KMS-11 (cell line): ENCODE data around the gene CD38.

ENCODE experiments used
- H2AFZ ChIP-seq: fragments of 200-600 bp; sonication (generic); 2 replicates; pipeline ENCODE4 v1.6.1; 2016; ENCODE audit warnings: antibody characterized with exemption, mixed run types, low read depth
- H3K27ac ChIP-seq: fragments of 200-600 bp; sonication (generic); 2 replicates; pipeline ENCODE4 v1.6.1; 2016; ENCODE audit warnings: mild to moderate bottlenecking, mixed run types
- H3K27me3 ChIP-seq: fragments of 200-600 bp; sonication (generic); 2 replicates; pipeline ENCODE4 v1.6.1; 2017; ENCODE audit warnings: mild to moderate bottlenecking, low read depth, mixed run types, moderate library complexity; ENCODE audit not compliant: insufficient read depth
- H3K36me3 ChIP-seq: fragments of 200-600 bp; sonication (generic); 2 replicates; pipeline ENCODE4 v1.6.1; 2017; ENCODE audit warnings: mild to moderate bottlenecking, mixed run types; ENCODE audit not compliant: insufficient read depth
- H3K4me1 ChIP-seq: fragments of 200-600 bp; sonication (generic); 2 replicates; pipeline ENCODE4 v1.6.1; 2016; ENCODE audit warnings: mild to moderate bottlenecking, low read depth, mixed run types; ENCODE audit not compliant: poor library complexity, severe bottlenecking
- H3K4me2 ChIP-seq: fragments of 200-600 bp; sonication (generic); 2 replicates; pipeline ENCODE4 v1.7.0; 2016; ENCODE audit warnings: mild to moderate bottlenecking, mixed run types
- H3K4me3 ChIP-seq: fragments of 200-600 bp; sonication (generic); IDR thresholded peaks from 2 replicates; pipeline ENCODE4 v1.6.1; 2017; ENCODE audit warnings: low read depth, low read length, mixed read lengths; ENCODE audit not compliant: insufficient read depth
- H3K79me2 ChIP-seq: fragments of 200-600 bp; sonication (generic); 2 replicates; pipeline ENCODE4 v1.6.1; 2016; ENCODE audit warnings: low read depth, mixed run types; ENCODE audit not compliant: insufficient read depth
- H3K9ac ChIP-seq: fragments of 200-600 bp; sonication (generic); 2 replicates; pipeline ENCODE4 v1.6.1; 2016; ENCODE audit warnings: mild to moderate bottlenecking, mixed run types
- H4K20me1 ChIP-seq: fragments of 200-600 bp; sonication (generic); 2 replicates; pipeline ENCODE4 v1.6.1; 2016; ENCODE audit warnings: mild to moderate bottlenecking, mixed run types; ENCODE audit not compliant: insufficient read depth
- TF ChIP-seq, protein P1 (sequence below): fragments of 200-600 bp; sonication (generic); conservative IDR thresholded peaks from 2 replicates; pipeline ENCODE4 v1.6.1; 2017; ENCODE audit warnings: low read depth, mild to moderate bottlenecking, antibody characterized with exemption, low read length, moderate library complexity, mixed read lengths

CD38 gene

DNA sequence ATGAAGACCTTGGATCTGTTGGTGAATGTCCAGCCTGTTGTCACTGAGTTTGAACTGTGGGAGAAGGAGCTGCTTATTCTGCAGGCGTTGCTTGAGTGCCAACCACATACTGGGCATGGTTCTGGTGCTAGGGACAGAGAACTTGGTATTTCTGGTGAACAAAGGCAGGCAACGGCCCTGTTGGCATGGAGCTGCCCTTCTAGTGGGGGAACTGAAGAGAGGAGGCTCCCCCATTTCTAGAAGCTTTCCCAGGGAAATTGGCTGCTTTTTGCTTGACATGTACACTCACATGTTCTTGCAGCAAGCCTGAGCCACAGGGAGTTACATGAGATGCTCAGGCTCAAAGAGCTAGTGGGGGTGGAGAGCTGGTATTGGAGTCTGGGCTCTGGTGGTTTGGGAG is 8.9 kb upstream of the CD38 start:
- Histone ChIP-seq H3K27me3 (no peaks in the 10 kb centered on the region), H2AFZ (no peak overlapping the region)

DNA sequence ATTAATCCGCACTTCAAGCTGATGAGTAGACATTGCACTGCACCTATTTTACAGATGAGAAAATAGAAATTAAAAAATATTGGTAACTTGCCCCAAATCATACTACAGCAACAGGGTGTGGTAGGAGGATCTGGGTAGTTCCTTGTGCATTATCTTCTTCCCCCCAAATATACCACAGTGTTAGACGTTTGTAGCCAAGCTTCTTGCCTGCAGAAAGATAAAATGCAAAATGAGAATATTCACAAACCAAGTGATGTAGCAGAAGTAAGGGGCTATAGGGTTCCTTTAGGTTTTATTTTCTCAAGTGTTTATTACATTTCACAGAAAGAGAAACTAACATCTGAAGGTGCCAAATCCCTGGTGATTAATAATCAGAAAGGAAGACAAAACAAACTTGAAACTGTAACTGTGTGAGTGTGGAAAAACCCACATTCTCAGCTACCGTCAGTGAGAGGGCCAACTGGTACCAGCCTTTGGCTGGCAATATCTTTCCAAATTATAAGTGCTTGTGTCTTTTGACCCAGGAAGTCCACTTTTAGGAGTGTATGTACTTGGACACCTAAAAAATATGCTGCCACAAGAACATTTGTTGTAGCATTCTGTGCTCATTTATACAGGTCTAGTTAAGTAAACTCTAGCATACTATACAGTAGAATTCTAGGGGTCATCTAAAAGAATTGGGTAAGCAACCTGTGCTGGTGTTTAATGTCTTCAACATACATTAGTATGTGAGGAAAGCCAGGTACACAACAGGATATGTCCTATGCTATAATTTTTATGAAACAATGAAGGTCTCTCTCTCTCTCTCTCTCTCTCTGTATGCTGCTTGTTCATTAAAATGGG is 6.7 kb upstream of the CD38 start:
- peak overlapping the region; percentile 49 for H3K27ac ChIP-seq
- TF ChIP-seq, protein P1, sequence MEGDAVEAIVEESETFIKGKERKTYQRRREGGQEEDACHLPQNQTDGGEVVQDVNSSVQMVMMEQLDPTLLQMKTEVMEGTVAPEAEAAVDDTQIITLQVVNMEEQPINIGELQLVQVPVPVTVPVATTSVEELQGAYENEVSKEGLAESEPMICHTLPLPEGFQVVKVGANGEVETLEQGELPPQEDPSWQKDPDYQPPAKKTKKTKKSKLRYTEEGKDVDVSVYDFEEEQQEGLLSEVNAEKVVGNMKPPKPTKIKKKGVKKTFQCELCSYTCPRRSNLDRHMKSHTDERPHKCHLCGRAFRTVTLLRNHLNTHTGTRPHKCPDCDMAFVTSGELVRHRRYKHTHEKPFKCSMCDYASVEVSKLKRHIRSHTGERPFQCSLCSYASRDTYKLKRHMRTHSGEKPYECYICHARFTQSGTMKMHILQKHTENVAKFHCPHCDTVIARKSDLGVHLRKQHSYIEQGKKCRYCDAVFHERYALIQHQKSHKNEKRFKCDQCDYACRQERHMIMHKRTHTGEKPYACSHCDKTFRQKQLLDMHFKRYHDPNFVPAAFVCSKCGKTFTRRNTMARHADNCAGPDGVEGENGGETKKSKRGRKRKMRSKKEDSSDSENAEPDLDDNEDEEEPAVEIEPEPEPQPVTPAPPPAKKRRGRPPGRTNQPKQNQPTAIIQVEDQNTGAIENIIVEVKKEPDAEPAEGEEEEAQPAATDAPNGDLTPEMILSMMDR = no peak
- no peaks in the 10 kb centered on the region for H3K79me2 ChIP-seq
- H3K4me2 ChIP-seq = peak overlapping the region; percentile 67
- no peak overlapping the region; the same call in 1 of the 2 replicates for H3K9ac ChIP-seq
- no peaks in the 10 kb centered on the region for H3K36me3 ChIP-seq
- no peak overlapping the region for H3K4me3 ChIP-seq
- peaks cover 61% of the 10 kb centered on the region for H3K4me1 ChIP-seq
- H4K20me1 ChIP-seq = no peaks in the 10 kb centered on the region
- H2AFZ ChIP-seq = no peak overlapping the region
- no peaks in the 10 kb centered on the region; the same call in 1 of the 2 replicates for H3K27me3 ChIP-seq

More for the DNA sequence above, 8.9 kb upstream of the CD38 start:
- peaks cover 81% of the 10 kb centered on the region for H3K4me1 ChIP-seq
- no peaks in the 10 kb centered on the region for H3K79me2 ChIP-seq
- no peaks in the 10 kb centered on the region for H4K20me1 ChIP-seq
- TF ChIP-seq, protein P1 = no peak
- no peaks in the 10 kb centered on the region for H3K36me3 ChIP-seq
- H3K27ac ChIP-seq = no peak overlapping the region
- no peak overlapping the region for H3K4me2 ChIP-seq
- H3K9ac ChIP-seq = no peak overlapping the region
- H3K4me3 ChIP-seq = no peak overlapping the region

DNA sequence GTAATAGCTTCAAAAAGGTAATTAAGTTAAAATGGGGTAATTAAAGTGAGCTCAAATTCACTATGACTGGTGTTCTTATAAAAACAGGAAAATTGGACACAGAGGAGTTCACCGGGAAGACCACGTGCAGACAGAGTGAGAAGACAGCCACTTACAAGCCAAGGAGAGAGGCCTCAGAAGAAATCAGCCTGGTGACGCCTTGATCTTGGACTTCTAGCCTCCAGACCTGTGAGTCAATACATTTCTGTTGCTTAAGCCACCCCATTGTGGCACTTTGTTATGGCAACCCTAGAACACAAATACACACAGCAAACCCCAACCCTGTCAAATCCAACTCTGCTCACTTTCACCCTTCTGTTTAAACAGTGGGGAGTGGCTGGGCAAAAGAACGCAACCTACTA is 4.1 kb upstream of the CD38 start:
- Histone ChIP-seq H3K9ac (no peak overlapping the region), H3K79me2 (no peaks in the 10 kb centered on the region), H3K36me3 (no peaks in the 10 kb centered on the region), H3K27ac (no peak overlapping the region), H3K4me1 (peaks cover 53% of the 10 kb centered on the region), H4K20me1 (no peaks in the 10 kb centered on the region), H3K27me3 (no peaks in the 10 kb centered on the region; the same call in 1 of the 2 replicates), H3K4me2 (no peak overlapping the region), H3K4me3 (no peak overlapping the region), H2AFZ (no peak overlapping the region)
- TF ChIP-seq, protein P1 = no peak

DNA sequence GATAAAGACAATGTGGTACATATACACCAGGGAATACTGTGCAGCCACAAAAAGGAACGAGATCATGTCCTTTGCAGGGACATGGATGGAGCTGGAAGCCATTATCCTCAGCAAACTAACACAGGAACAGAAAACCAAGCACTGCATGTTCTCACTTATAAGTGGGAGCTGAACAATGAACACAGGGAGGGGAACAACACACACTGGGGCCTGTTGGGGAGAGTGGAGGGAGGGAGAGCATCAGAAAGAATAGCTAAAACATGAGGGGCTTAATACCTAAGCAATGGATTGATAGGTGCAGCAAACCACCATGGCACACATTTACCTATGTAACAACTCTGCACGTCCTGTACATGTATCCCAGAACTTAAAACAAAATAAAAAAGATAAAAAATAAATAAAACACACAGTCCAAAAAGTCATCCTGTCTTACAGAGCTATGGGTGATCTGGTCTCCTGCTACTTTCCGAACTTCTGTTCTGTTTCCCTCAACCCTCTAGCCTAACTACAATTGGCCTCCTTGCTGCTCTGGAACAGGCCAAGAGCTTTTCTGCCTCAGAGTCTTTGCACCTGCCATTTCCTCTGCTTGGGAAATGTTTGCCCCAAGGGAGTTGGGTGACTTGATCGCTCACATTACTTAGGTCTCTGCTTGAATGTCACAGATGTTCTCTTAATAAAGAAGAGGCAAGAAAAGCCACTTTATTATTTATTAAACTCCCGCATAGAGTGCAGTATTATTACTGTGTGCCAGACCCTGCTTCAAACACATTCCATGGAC is 1.1 kb upstream of the CD38 start:
- Histone ChIP-seq H3K4me3 (no peak overlapping the region), H4K20me1 (no peaks in the 10 kb centered on the region), H3K27me3 (peaks cover 3% of the 10 kb centered on the region; the same call in 1 of the 2 replicates), H3K4me1 (peaks cover 49% of the 10 kb centered on the region), H3K27ac (no peak overlapping the region), H3K9ac (no peak overlapping the region), H2AFZ (no peak overlapping the region), H3K36me3 (no peaks in the 10 kb centered on the region), H3K79me2 (no peaks in the 10 kb centered on the region), H3K4me2 (no peak overlapping the region)
- TF ChIP-seq, protein P1 = no peak
